ENCODE data around the gene FAAP100. TPM values are rescaled to one million over a fixed set of nuclear protein-coding genes. Genes with fewer than 3 reads are reported as not detected.

Gene FAAP100
- total RNA-seq, 1 experiment from 2014 or later, result 54.7 TPM

DNA sequence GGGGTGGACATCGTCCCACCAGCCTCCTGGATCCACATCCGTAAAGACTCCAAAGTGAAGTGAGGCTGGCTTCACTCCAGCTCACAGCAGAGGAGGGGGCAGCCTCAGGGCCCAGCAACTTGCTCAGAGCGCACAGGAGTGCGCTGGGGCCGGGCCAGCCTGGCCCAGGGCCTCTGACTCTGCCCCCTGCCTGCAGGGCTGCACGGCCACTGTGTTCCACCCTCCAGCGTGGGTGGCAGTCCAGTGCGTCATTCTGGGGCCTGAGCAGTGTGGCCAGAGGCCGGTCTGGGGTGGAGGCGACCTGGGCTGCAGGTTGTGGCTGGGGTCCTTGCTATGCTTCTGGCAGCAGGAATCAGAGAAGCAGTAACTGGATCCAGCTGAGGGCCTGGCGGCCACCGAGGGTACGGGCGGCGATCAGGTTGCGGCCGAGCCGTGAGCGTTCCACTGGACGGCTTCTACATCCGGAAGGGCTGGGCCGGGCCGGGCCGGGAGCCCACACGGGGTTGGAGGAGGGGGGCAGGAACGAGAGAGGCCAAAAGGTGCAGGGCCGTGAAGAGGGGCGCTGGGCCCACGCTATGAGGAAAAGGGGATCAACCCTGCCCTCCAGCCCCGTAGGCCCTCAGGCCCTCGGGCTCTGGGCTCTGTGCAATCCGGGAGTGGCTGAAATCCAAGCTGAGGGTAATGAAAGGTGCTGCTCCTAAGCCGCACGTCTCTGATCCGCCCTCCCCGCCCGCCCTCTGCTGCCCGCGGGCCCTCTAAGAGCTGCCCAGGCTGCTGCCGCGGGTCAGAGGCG is 24.4 kb downstream of the FAAP100 start, which contains the start of gene FSCN2 (continued):
- no peak for TF ChIP-seq ZNF671 (CRISPR knock-in tag; IDR thresholded peaks at IDR 0.05)
- TF ChIP-seq ZNF423 (CRISPR knock-in tag; IDR thresholded peaks at IDR 0.05), result no peak
- no peak for TF ChIP-seq IRF2 (CRISPR knock-in tag; IDR thresholded peaks at IDR 0.05; ENCODE audit: borderline replicate concordance, low read depth)
- TF ChIP-seq CREM (CRISPR knock-in tag; IDR thresholded peaks at IDR 0.05), result no peak
- TF ChIP-seq, protein P1, sequence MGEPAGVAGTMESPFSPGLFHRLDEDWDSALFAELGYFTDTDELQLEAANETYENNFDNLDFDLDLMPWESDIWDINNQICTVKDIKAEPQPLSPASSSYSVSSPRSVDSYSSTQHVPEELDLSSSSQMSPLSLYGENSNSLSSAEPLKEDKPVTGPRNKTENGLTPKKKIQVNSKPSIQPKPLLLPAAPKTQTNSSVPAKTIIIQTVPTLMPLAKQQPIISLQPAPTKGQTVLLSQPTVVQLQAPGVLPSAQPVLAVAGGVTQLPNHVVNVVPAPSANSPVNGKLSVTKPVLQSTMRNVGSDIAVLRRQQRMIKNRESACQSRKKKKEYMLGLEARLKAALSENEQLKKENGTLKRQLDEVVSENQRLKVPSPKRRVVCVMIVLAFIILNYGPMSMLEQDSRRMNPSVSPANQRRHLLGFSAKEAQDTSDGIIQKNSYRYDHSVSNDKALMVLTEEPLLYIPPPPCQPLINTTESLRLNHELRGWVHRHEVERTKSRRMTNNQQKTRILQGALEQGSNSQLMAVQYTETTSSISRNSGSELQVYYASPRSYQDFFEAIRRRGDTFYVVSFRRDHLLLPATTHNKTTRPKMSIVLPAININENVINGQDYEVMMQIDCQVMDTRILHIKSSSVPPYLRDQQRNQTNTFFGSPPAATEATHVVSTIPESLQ (CRISPR knock-in tag; IDR thresholded peaks at IDR 0.05), result no peak
- TF ChIP-seq, protein P2, sequence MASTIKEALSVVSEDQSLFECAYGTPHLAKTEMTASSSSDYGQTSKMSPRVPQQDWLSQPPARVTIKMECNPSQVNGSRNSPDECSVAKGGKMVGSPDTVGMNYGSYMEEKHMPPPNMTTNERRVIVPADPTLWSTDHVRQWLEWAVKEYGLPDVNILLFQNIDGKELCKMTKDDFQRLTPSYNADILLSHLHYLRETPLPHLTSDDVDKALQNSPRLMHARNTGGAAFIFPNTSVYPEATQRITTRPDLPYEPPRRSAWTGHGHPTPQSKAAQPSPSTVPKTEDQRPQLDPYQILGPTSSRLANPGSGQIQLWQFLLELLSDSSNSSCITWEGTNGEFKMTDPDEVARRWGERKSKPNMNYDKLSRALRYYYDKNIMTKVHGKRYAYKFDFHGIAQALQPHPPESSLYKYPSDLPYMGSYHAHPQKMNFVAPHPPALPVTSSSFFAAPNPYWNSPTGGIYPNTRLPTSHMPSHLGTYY (CRISPR knock-in tag; IDR thresholded peaks at IDR 0.05), result no peak
- TF ChIP-seq SMAD3 (CRISPR knock-in tag; IDR thresholded peaks at IDR 0.05; ENCODE audit: borderline replicate concordance), result no peak

DNA sequence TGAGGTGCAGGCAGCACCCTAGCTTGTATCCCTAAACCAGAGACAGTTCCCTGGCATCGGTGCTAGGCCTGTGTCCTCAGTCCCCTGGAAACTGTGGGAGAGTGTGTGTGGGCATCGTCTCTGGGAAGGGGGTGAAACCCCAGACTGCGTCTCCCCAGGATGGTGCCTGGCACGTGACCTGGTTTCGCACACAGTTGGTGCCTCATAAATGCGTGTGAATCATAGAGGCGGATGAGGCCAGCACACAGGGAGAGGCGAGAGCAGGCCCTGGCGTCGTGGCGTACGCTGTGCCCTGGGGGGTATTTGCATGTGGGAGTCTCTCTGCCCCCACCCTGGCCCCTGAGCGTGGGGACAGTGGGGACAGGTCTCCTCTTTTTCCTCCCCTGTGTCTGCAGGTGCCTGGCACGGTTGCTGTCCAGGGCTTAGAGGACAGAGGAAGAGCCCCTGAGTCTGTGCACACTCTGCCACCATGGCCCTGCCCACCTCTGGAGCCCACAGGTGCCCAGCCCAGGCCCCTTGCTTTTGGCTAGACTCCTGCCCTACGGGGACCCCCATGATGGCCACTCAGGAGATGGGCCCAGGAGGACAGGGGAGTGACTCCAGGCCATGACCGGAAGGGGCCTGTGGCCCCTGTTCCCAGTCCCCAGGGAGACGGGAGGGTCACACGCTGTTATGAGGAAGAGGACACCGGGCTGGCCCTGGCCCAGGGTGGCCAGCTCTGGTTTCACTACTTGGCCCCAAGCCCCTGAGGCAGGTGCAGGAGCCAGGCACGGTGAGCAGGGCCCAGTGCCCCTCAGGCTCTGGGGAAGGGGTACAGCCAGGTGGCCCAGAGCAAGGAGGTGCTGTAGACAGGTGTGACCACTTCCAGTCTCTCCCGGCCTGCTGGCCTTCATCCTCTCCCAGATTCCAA is 25.2 kb downstream of the FAAP100 start:
- TF ChIP-seq TP53 (CRISPR knock-in tag; IDR thresholded peaks at IDR 0.05) (no peak), NR1H2 (CRISPR knock-in tag; IDR thresholded peaks at IDR 0.05) (no peak)
- ChIA-PET POLR2A (no interaction called here), CTCF (interaction anchor here (0.6 to 1.3 kb wide), 3 partner anchors 11 to 86 kb away, joined by 3 read pairs; no protein-coding TSS in a partner anchor)
- H3K36me3 Mint-ChIP-seq, result no peaks in the 10 kb centered on the region
- no peak for ATAC-seq
- no peak overlapping the region for H3K27ac Mint-ChIP-seq
- DNase-seq (ENCODE audit: low spot score), result no peak
- peaks cover 25% of the 10 kb centered on the region for H3K27me3 Mint-ChIP-seq (ENCODE audit: low read depth)
- H3K4me1 Mint-ChIP-seq, result 0 out of 2 replicates have a peak, but pooled peaks cover 3% of the 10 kb centered on the region
- H3K9me3 Mint-ChIP-seq, result no peaks in the 10 kb centered on the region
- no peak overlapping the region for H3K4me3 Mint-ChIP-seq

DNA sequence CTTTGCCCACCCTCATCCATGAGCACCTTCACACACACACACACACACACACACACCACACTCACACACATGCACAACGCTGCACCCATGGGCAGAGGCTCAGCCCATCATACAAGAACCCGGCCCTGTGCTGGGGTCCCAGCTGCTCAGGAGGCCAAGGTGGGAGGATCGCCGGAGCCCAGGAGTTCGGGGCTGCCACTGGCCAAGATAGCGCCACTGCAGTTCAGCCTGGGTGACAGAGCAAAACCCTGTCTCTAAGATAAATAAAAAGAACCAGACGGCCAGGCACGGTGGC is 27.3 kb downstream of the FAAP100 start:
- POLR2A ChIA-PET, result no interaction called here
- no peak overlapping the region for H3K4me3 Mint-ChIP-seq
- CTCF ChIA-PET, result no interaction called here
- no peak overlapping the region for H3K27ac Mint-ChIP-seq
- peaks cover 9% of the 10 kb centered on the region for H3K4me1 Mint-ChIP-seq
- no peaks in the 10 kb centered on the region for H3K36me3 Mint-ChIP-seq
- no peaks in the 10 kb centered on the region for H3K9me3 Mint-ChIP-seq
- TF ChIP-seq ATF1 (CRISPR knock-in tag; IDR thresholded peaks at IDR 0.05) (no peak), SP1 (CRISPR knock-in tag; conservative IDR thresholded peaks at IDR 0.05) (no peak), EMX1 (CRISPR knock-in tag; IDR thresholded peaks at IDR 0.05) (no peak), SMAD3 (CRISPR knock-in tag; IDR thresholded peaks at IDR 0.05; ENCODE audit: borderline replicate concordance) (no peak), ZNF416 (CRISPR knock-in tag; IDR thresholded peaks at IDR 0.05) (no peak), KAT7 (CRISPR knock-in tag; IDR thresholded peaks at IDR 0.05; ENCODE audit: borderline replicate concordance) (no peak), ZNF671 (CRISPR knock-in tag; IDR thresholded peaks at IDR 0.05) (no peak), ESRRA (CRISPR knock-in tag; IDR thresholded peaks at IDR 0.05; ENCODE audit: borderline replicate concordance) (no peak), NFYB (CRISPR knock-in tag; conservative IDR thresholded peaks at IDR 0.05; ENCODE audit: low read depth) (no peak), NR3C1 (CRISPR knock-in tag; conservative IDR thresholded peaks at IDR 0.05; ENCODE audit: low read depth) (no peak), SMAD4 (CRISPR knock-in tag; IDR thresholded peaks at IDR 0.05) (no peak)
- TF ChIP-seq, protein P3, sequence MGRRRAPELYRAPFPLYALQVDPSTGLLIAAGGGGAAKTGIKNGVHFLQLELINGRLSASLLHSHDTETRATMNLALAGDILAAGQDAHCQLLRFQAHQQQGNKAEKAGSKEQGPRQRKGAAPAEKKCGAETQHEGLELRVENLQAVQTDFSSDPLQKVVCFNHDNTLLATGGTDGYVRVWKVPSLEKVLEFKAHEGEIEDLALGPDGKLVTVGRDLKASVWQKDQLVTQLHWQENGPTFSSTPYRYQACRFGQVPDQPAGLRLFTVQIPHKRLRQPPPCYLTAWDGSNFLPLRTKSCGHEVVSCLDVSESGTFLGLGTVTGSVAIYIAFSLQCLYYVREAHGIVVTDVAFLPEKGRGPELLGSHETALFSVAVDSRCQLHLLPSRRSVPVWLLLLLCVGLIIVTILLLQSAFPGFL (CRISPR knock-in tag; IDR thresholded peaks at IDR 0.05; ENCODE audit: borderline replicate concordance), result no peak
- TF ChIP-seq, protein P4, sequence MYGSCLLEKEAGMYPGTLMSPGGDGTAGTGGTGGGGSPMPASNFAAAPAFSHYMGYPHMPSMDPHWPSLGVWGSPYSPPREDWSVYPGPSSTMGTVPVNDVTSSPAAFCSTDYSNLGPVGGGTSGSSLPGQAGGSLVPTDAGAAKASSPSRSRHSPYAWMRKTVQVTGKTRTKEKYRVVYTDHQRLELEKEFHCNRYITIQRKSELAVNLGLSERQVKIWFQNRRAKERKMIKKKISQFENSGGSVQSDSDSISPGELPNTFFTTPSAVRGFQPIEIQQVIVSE (CRISPR knock-in tag; IDR thresholded peaks at IDR 0.05; ENCODE audit: borderline replicate concordance), result no peak
- TF ChIP-seq, protein P1 (CRISPR knock-in tag; IDR thresholded peaks at IDR 0.05), result no peak
- TF ChIP-seq, protein P5, sequence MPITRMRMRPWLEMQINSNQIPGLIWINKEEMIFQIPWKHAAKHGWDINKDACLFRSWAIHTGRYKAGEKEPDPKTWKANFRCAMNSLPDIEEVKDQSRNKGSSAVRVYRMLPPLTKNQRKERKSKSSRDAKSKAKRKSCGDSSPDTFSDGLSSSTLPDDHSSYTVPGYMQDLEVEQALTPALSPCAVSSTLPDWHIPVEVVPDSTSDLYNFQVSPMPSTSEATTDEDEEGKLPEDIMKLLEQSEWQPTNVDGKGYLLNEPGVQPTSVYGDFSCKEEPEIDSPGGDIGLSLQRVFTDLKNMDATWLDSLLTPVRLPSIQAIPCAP (CRISPR knock-in tag; IDR thresholded peaks at IDR 0.05), result no peak
- ATAC-seq, result no peak
- H3K27me3 Mint-ChIP-seq (ENCODE audit: low read depth), result peaks cover 46% of the 10 kb centered on the region
- no peak for DNase-seq (ENCODE audit: low spot score)
